SU-DHL-6 (cell line): ENCODE data around the gene IL17REL.

Experiments
- EZH2phosphoT487 ChIP-seq: fragments of 200-600 bp; sonication (generic), shearing (Covaris generic); conservative IDR thresholded peaks from 2 replicates; pipeline ENCODE4 v1.6.1; 2018; ENCODE audit warnings: mild to moderate bottlenecking, antibody characterized with exemption, low read length, moderate library complexity, mixed read lengths
- TF ChIP-seq, protein P1 (sequence below): fragments of 200-600 bp; sonication (generic); IDR thresholded peaks from one replicate; pipeline ENCODE4 v1.5.1; 2017; ENCODE audit warnings: antibody characterized with exemption, mild to moderate bottlenecking, low read length, moderate library complexity; ENCODE audit not compliant: insufficient read depth, poor library complexity, severe bottlenecking

DNA sequence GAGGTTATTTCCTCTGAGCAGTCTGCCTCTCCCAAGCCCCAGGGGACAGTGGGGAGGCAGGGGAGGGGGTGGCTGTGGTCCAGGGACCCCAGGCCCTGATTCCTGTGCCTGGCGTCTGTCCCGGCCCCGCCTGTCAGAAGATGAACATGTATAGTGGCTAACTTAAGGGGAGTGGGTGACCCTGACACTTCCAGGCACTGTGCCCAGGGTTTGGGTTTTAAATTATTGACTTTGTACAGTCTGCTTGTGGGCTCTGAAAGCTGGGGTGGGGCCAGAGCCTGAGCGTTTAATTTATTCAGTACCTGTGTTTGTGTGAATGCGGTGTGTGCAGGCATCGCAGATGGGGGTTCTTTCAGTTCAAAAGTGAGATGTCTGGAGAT lies 48.9 kb downstream of the IL17REL start:
- TF ChIP-seq EZH2phosphoT487 = no peak
- TF ChIP-seq, protein P1, sequence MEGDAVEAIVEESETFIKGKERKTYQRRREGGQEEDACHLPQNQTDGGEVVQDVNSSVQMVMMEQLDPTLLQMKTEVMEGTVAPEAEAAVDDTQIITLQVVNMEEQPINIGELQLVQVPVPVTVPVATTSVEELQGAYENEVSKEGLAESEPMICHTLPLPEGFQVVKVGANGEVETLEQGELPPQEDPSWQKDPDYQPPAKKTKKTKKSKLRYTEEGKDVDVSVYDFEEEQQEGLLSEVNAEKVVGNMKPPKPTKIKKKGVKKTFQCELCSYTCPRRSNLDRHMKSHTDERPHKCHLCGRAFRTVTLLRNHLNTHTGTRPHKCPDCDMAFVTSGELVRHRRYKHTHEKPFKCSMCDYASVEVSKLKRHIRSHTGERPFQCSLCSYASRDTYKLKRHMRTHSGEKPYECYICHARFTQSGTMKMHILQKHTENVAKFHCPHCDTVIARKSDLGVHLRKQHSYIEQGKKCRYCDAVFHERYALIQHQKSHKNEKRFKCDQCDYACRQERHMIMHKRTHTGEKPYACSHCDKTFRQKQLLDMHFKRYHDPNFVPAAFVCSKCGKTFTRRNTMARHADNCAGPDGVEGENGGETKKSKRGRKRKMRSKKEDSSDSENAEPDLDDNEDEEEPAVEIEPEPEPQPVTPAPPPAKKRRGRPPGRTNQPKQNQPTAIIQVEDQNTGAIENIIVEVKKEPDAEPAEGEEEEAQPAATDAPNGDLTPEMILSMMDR = no peak
